ENCODE data around the gene PNMA6E. TPM values are rescaled to one million over a fixed set of nuclear protein-coding genes. Genes with fewer than 3 reads are reported as not detected.

PNMA6E gene
- total RNA-seq (2022; extraction: Qiagen RNA extraction): 0.03 to 0.05 TPM (median 0.03 TPM) in 3 of 5 replicates, not detected in the others

GRCh38 chrX:153401133-153401764 lies at the start of gene PNMA6E:
Gene PNMA6E (minus strand): TSS chrX:153401350. CDS start chrX:153398849, 2,501 bp downstream.

GRCh38 chrX:153445856-153446635 lies 44.9 kb upstream of the PNMA6E start, which contains the start of gene TREX2:
Gene TREX2 (minus strand): TSS chrX:153446056. CDS start chrX:153445430, 626 bp downstream.

GRCh38 chrX:153411255-153411987 lies 10.3 kb upstream of the PNMA6E start, which contains the start of gene ZFP92:
Gene ZFP92 (plus strand): TSS chrX:153411472. CDS start chrX:153418323, 6,851 bp downstream.

Other genes starting within 250 kb of the PNMA6E start
- gene MAGEA1, start 222.1 kb downstream of the PNMA6E start, total RNA-seq (2022; extraction: Qiagen RNA extraction): 0.09 to 0.21 TPM (median 0.14 TPM) in 5 replicates
- not detected in 5 replicates for gene PNMA6F, start 79.6 kb downstream of the PNMA6E start, total RNA-seq (2022; extraction: Qiagen RNA extraction)
- gene ZNF275, start 67.2 kb downstream of the PNMA6E start, total RNA-seq (2022; extraction: Qiagen RNA extraction): 4.9 to 5.7 TPM (median 5.1 TPM) in 5 replicates
- 0.35 to 0.65 TPM (median 0.60 TPM) in 5 replicates for gene ZFP92, start 10.1 kb upstream of the PNMA6E start, total RNA-seq (2022; extraction: Qiagen RNA extraction)
- 1.0 to 1.8 TPM (median 1.7 TPM) in 5 replicates for gene TREX2, start 44.7 kb upstream of the PNMA6E start, total RNA-seq (2022; extraction: Qiagen RNA extraction)
- gene HAUS7, start 69.2 kb upstream of the PNMA6E start, total RNA-seq (2022; extraction: Qiagen RNA extraction): 56.8 to 65.7 TPM (median 59.8 TPM) in 5 replicates
- not detected in 5 replicates for gene BGN, start 93.6 kb upstream of the PNMA6E start, total RNA-seq (2022; extraction: Qiagen RNA extraction)
- 0.05 to 0.25 TPM (median 0.17 TPM) in 5 replicates for gene ATP2B3, start 116.3 kb upstream of the PNMA6E start, total RNA-seq (2022; extraction: Qiagen RNA extraction)
- 38.9 to 59.5 TPM (median 57.0 TPM) in 5 replicates for gene CCNQ, start 197.8 kb upstream of the PNMA6E start, total RNA-seq (2022; extraction: Qiagen RNA extraction)
- 1.2 to 1.8 TPM (median 1.4 TPM) in 5 replicates for gene DUSP9, start 245.9 kb upstream of the PNMA6E start, total RNA-seq (2022; extraction: Qiagen RNA extraction)

All from A549 treated with CORT108297 at 1 μM for 4 hours (cell line).